ENCODE data around the gene GFI1B.

Gene GFI1B

GRCh38 chr9:132975961-132976360 is 2.5 kb upstream of the GFI1B start:
- Histone ChIP-seq H4K12ac (ENCODE audit: low read depth, low read length) (no peak overlapping the region), H2AK5ac (ENCODE audit: low read length) (no peak overlapping the region), H3K9ac (ENCODE audit: low read length) (no peak overlapping the region), H3K9me3 (ENCODE audit: insufficient read depth, low read depth, low read length) (no peaks in the 10 kb centered on the region), H3K4me1 (ENCODE audit: control insufficient read depth in 1 of 2, insufficient read depth in 2 of 2, low read length in 2 of 2) (no peaks in the 10 kb centered on the region), H2BK12ac (ENCODE audit: low read length) (no peak overlapping the region), H2BK5ac (ENCODE audit: low read depth, low read length, poor library complexity) (no peak overlapping the region), H3K27me3 (ENCODE audit: insufficient read depth, low read length) (peaks cover 3% of the 10 kb centered on the region), H3K79me2 (ENCODE audit: control insufficient read depth, insufficient read depth, low read length, poor library complexity) (no peaks in the 10 kb centered on the region), H4K91ac (ENCODE audit: low read depth, low read length) (no peak overlapping the region), H2AFZ (ENCODE audit: insufficient read depth, low read length, poor library complexity) (no peak overlapping the region), H2BK120ac (ENCODE audit: insufficient read depth, low read length, poor library complexity) (no peak overlapping the region), H3K79me1 (ENCODE audit: low read length) (no peaks in the 10 kb centered on the region), H3K4me2 (ENCODE audit: low read length) (no peak overlapping the region), H3K4ac (ENCODE audit: low read depth, low read length) (no peak overlapping the region), H3K36me3 (ENCODE audit: control insufficient read depth in 1 of 2, insufficient read depth in 2 of 2, low read length in 2 of 2) (no peaks in the 10 kb centered on the region), H3K27ac (ENCODE audit: low read depth, low read length) (no peak overlapping the region), H4K8ac (ENCODE audit: low read depth, low read length) (no peak overlapping the region), H3K14ac (ENCODE audit: low read length) (no peak overlapping the region), H3K4me3 (ENCODE audit: low read depth, low read length) (no peak overlapping the region), H3K18ac (ENCODE audit: low read length) (no peak overlapping the region), H3K23ac (ENCODE audit: low read length) (no peak overlapping the region)
- no peak for DNase-seq
- no CpG with 5 or more reads among the region's 6 CpGs for WGBS (ENCODE audit: extremely low coverage, insufficient coverage, insufficient read length)

- H3K18ac ChIP-seq (ENCODE audit: low read length) = no peak overlapping the region
- no peaks in the 10 kb centered on the region for H3K79me1 ChIP-seq (ENCODE audit: low read length)
- H4K91ac ChIP-seq (ENCODE audit: low read depth, low read length) = no peak overlapping the region
- no peak overlapping the region for H2AFZ ChIP-seq (ENCODE audit: insufficient read depth, low read length, poor library complexity)
- no peak overlapping the region for H2AK5ac ChIP-seq (ENCODE audit: low read length)
- H3K79me2 ChIP-seq (ENCODE audit: control insufficient read depth, insufficient read depth, low read length, poor library complexity) = no peaks in the 10 kb centered on the region
- H4K8ac ChIP-seq (ENCODE audit: low read depth, low read length) = no peak overlapping the region
- H2BK12ac ChIP-seq (ENCODE audit: low read length) = no peak overlapping the region
- no peaks in the 10 kb centered on the region for H3K4me1 ChIP-seq (ENCODE audit: control insufficient read depth in 1 of 2, insufficient read depth in 2 of 2, low read length in 2 of 2)
- no peak overlapping the region for H3K4me2 ChIP-seq (ENCODE audit: low read length)
- no peaks in the 10 kb centered on the region for H3K36me3 ChIP-seq (ENCODE audit: control insufficient read depth in 1 of 2, insufficient read depth in 2 of 2, low read length in 2 of 2)
- no peaks in the 10 kb centered on the region for H3K9me3 ChIP-seq (ENCODE audit: insufficient read depth, low read depth, low read length)
- DNase-seq = no peak
- H3K27ac ChIP-seq (ENCODE audit: low read depth, low read length) = no peak overlapping the region
- H4K12ac ChIP-seq (ENCODE audit: low read depth, low read length) = no peak overlapping the region
- H2BK120ac ChIP-seq (ENCODE audit: insufficient read depth, low read length, poor library complexity) = no peak overlapping the region
- no peak overlapping the region for H3K4me3 ChIP-seq (ENCODE audit: low read depth, low read length)
- no peak overlapping the region for H3K23ac ChIP-seq (ENCODE audit: low read length)
- no peak overlapping the region for H3K14ac ChIP-seq (ENCODE audit: low read length)
- H3K9ac ChIP-seq (ENCODE audit: low read length) = no peak overlapping the region
- no peak overlapping the region for H3K4ac ChIP-seq (ENCODE audit: low read depth, low read length)
- peaks cover 3% of the 10 kb centered on the region for H3K27me3 ChIP-seq (ENCODE audit: insufficient read depth, low read length)
- no peak overlapping the region for H2BK5ac ChIP-seq (ENCODE audit: low read depth, low read length, poor library complexity)
- no CpG with 5 or more reads among the region's 3 CpGs for WGBS (ENCODE audit: extremely low coverage, insufficient coverage, insufficient read length)
These were observed 1.9 kb upstream of the GFI1B start for GRCh38 chr9:132976571-132976970.

GRCh38 chr9:132978112-132978450 is 413 bp upstream of the GFI1B start:
- no peak overlapping the region for H2BK12ac ChIP-seq (ENCODE audit: low read length)
- H4K91ac ChIP-seq (ENCODE audit: low read depth, low read length) = no peak overlapping the region
- H3K79me2 ChIP-seq (ENCODE audit: control insufficient read depth, insufficient read depth, low read length, poor library complexity) = no peaks in the 10 kb centered on the region
- H3K36me3 ChIP-seq (ENCODE audit: control insufficient read depth in 1 of 2, insufficient read depth in 2 of 2, low read length in 2 of 2) = no peaks in the 10 kb centered on the region
- no peak overlapping the region for H3K27ac ChIP-seq (ENCODE audit: low read depth, low read length)
- no peak overlapping the region for H4K12ac ChIP-seq (ENCODE audit: low read depth, low read length)
- no peak overlapping the region for H2AK5ac ChIP-seq (ENCODE audit: low read length)
- no peak overlapping the region for H4K8ac ChIP-seq (ENCODE audit: low read depth, low read length)
- no peak overlapping the region for H3K18ac ChIP-seq (ENCODE audit: low read length)
- H3K14ac ChIP-seq (ENCODE audit: low read length) = no peak overlapping the region
- H3K4ac ChIP-seq (ENCODE audit: low read depth, low read length) = no peak overlapping the region
- H3K4me1 ChIP-seq (ENCODE audit: control insufficient read depth in 1 of 2, insufficient read depth in 2 of 2, low read length in 2 of 2) = no peaks in the 10 kb centered on the region
- no peak overlapping the region for H3K23ac ChIP-seq (ENCODE audit: low read length)
- DNase-seq = no peak
- WGBS (ENCODE audit: extremely low coverage, insufficient coverage, insufficient read length) = no CpG with 5 or more reads among the region's 2 CpGs
- H3K27me3 ChIP-seq (ENCODE audit: insufficient read depth, low read length) = peaks cover 3% of the 10 kb centered on the region
- no peak overlapping the region for H3K4me2 ChIP-seq (ENCODE audit: low read length)
- no peaks in the 10 kb centered on the region for H3K9me3 ChIP-seq (ENCODE audit: insufficient read depth, low read depth, low read length)
- H3K79me1 ChIP-seq (ENCODE audit: low read length) = no peaks in the 10 kb centered on the region
- H2BK5ac ChIP-seq (ENCODE audit: low read depth, low read length, poor library complexity) = no peak overlapping the region
- H3K9ac ChIP-seq (ENCODE audit: low read length) = no peak overlapping the region
- no peak overlapping the region for H3K4me3 ChIP-seq (ENCODE audit: low read depth, low read length)
- no peak overlapping the region for H2AFZ ChIP-seq (ENCODE audit: insufficient read depth, low read length, poor library complexity)
- no peak overlapping the region for H2BK120ac ChIP-seq (ENCODE audit: insufficient read depth, low read length, poor library complexity)

GRCh38 chr9:132980157-132980556 is 1.7 kb downstream of the GFI1B start:
- Histone ChIP-seq H3K9me3 (ENCODE audit: insufficient read depth, low read depth, low read length) (peaks cover 3% of the 10 kb centered on the region), H2BK120ac (ENCODE audit: insufficient read depth, low read length, poor library complexity) (no peak overlapping the region)

More at GRCh38 chr9:132980157-132980556, 1.7 kb downstream of the GFI1B start:
- Histone ChIP-seq H3K9ac (ENCODE audit: low read length) (no peak overlapping the region), H4K12ac (ENCODE audit: low read depth, low read length) (no peak overlapping the region), H3K4me1 (ENCODE audit: control insufficient read depth in 1 of 2, insufficient read depth in 2 of 2, low read length in 2 of 2) (no peaks in the 10 kb centered on the region), H3K18ac (ENCODE audit: low read length) (no peak overlapping the region), H3K36me3 (ENCODE audit: control insufficient read depth in 1 of 2, insufficient read depth in 2 of 2, low read length in 2 of 2) (no peaks in the 10 kb centered on the region), H3K27ac (ENCODE audit: low read depth, low read length) (no peak overlapping the region), H4K8ac (ENCODE audit: low read depth, low read length) (no peak overlapping the region), H2BK5ac (ENCODE audit: low read depth, low read length, poor library complexity) (no peak overlapping the region), H3K4me3 (ENCODE audit: low read depth, low read length) (no peak overlapping the region), H4K91ac (ENCODE audit: low read depth, low read length) (no peak overlapping the region), H2AK5ac (ENCODE audit: low read length) (no peak overlapping the region), H3K4ac (ENCODE audit: low read depth, low read length) (no peak overlapping the region), H3K27me3 (ENCODE audit: insufficient read depth, low read length) (peaks cover 3% of the 10 kb centered on the region), H2BK12ac (ENCODE audit: low read length) (no peak overlapping the region), H3K23ac (ENCODE audit: low read length) (no peak overlapping the region), H2AFZ (ENCODE audit: insufficient read depth, low read length, poor library complexity) (no peak overlapping the region), H3K14ac (ENCODE audit: low read length) (no peak overlapping the region), H3K79me1 (ENCODE audit: low read length) (no peaks in the 10 kb centered on the region), H3K79me2 (ENCODE audit: control insufficient read depth, insufficient read depth, low read length, poor library complexity) (no peaks in the 10 kb centered on the region), H3K4me2 (ENCODE audit: low read length) (no peak overlapping the region)
- no peak for DNase-seq
- no CpG with 5 or more reads among the region's 5 CpGs for WGBS (ENCODE audit: extremely low coverage, insufficient coverage, insufficient read length)
